KMS-11 (cell line): ENCODE results near the gene RAB6B.
"Not testable (repeated sequence)": the region's sequence is repeated elsewhere in the genome, so short reads cannot be mapped to it uniquely, and the experiment has no call there.

Experiments
- H2AFZ ChIP-seq: fragments of 200-600 bp; sonication (generic); 2 replicates; pipeline ENCODE4 v1.6.1; 2016; ENCODE audit warnings: antibody characterized with exemption, mixed run types, low read depth
- H3K27ac ChIP-seq: fragments of 200-600 bp; sonication (generic); 2 replicates; pipeline ENCODE4 v1.6.1; 2016; ENCODE audit warnings: mild to moderate bottlenecking, mixed run types
- H3K27me3 ChIP-seq: fragments of 200-600 bp; sonication (generic); 2 replicates; pipeline ENCODE4 v1.6.1; 2017; ENCODE audit warnings: mild to moderate bottlenecking, low read depth, mixed run types, moderate library complexity; ENCODE audit not compliant: insufficient read depth
- H3K36me3 ChIP-seq: fragments of 200-600 bp; sonication (generic); 2 replicates; pipeline ENCODE4 v1.6.1; 2017; ENCODE audit warnings: mild to moderate bottlenecking, mixed run types; ENCODE audit not compliant: insufficient read depth
- H3K4me1 ChIP-seq: fragments of 200-600 bp; sonication (generic); 2 replicates; pipeline ENCODE4 v1.6.1; 2016; ENCODE audit warnings: mild to moderate bottlenecking, low read depth, mixed run types; ENCODE audit not compliant: poor library complexity, severe bottlenecking
- H3K4me2 ChIP-seq: fragments of 200-600 bp; sonication (generic); 2 replicates; pipeline ENCODE4 v1.7.0; 2016; ENCODE audit warnings: mild to moderate bottlenecking, mixed run types
- H3K4me3 ChIP-seq: fragments of 200-600 bp; sonication (generic); IDR thresholded peaks from 2 replicates; pipeline ENCODE4 v1.6.1; 2017; ENCODE audit warnings: low read depth, low read length, mixed read lengths; ENCODE audit not compliant: insufficient read depth
- H3K79me2 ChIP-seq: fragments of 200-600 bp; sonication (generic); 2 replicates; pipeline ENCODE4 v1.6.1; 2016; ENCODE audit warnings: low read depth, mixed run types; ENCODE audit not compliant: insufficient read depth
- H3K9ac ChIP-seq: fragments of 200-600 bp; sonication (generic); 2 replicates; pipeline ENCODE4 v1.6.1; 2016; ENCODE audit warnings: mild to moderate bottlenecking, mixed run types
- H4K20me1 ChIP-seq: fragments of 200-600 bp; sonication (generic); 2 replicates; pipeline ENCODE4 v1.6.1; 2016; ENCODE audit warnings: mild to moderate bottlenecking, mixed run types; ENCODE audit not compliant: insufficient read depth
- CTCF ChIP-seq: fragments of 200-600 bp; sonication (generic); conservative IDR thresholded peaks from 2 replicates; pipeline ENCODE4 v1.6.1; 2017; ENCODE audit warnings: low read depth, mild to moderate bottlenecking, antibody characterized with exemption, low read length, moderate library complexity, mixed read lengths

Gene RAB6B

DNA sequence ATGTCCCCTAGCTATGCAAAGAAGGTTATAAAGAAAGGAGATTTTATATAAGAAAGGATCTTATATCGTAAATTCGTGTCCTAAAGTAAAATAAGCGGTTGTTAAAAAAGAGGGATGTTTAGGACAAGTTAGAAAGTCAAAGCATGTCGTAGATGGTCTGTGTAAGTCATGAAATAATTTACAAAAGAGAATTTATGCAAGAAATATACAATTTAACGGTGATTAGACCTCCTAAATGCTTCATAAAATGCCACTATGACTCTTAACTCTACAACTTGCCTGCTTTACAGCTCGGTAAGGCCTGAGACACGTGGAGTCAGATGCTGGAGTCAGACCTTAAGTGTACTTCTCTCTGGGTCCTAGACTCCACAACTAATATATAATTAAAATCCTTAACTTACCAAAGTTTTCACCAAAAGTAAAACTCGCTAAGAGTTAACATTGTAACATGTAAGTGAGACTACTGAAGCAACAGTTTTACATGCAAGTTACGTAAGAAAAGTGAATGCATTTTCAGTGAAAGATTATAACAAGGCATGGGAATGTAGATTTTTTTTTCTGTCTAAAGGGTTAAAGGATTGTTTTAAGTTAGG is 103.4 kb downstream of the RAB6B start:
- Histone ChIP-seq H3K4me1 (no peaks in the 10 kb centered on the region), H3K4me2 (no peak overlapping the region), H3K36me3 (no peaks in the 10 kb centered on the region), H3K79me2 (no peaks in the 10 kb centered on the region), H4K20me1 (no peaks in the 10 kb centered on the region), H3K27me3 (no peaks in the 10 kb centered on the region), H3K4me3 (no peak overlapping the region), H3K9ac (no peak overlapping the region), H3K27ac (no peak overlapping the region), H2AFZ (no peak overlapping the region)
- no peak for TF ChIP-seq CTCF

- Histone ChIP-seq H3K4me2 (no peak overlapping the region), H3K36me3 (no peaks in the 10 kb centered on the region), H3K79me2 (no peaks in the 10 kb centered on the region), H2AFZ (no peak overlapping the region), H3K9ac (no peak overlapping the region), H3K4me3 (no peak overlapping the region), H3K4me1 (no peaks in the 10 kb centered on the region), H3K27me3 (no peaks in the 10 kb centered on the region), H3K27ac (no peak overlapping the region), H4K20me1 (no peaks in the 10 kb centered on the region)
- TF ChIP-seq CTCF: no peak
Measured at GRCh38 chr3:133788024-133788423, 107.7 kb downstream of the RAB6B start.

DNA sequence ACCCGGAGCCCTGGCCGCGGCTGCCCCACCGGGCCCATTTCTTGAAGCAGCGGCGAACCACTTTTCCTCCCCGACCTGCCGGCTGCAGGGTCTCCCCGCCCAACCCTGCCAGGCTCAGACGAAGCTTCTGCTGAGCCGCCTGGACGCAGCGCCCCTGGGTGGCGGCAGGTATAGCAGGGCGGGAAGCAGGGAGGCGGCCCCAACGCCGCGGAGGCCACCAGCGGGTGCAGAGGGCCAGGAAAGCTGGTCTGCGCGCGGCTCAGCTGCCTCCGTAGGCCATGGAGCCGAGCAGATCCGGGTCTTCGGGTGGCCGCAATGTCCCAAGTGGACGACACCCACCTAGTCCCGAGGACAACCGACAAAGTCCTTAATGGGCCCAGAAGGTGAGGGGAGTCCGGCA is 111.9 kb downstream of the RAB6B start:
- no peak overlapping the region for H3K9ac ChIP-seq
- no peaks in the 10 kb centered on the region for H3K4me1 ChIP-seq
- no peak overlapping the region for H3K27ac ChIP-seq
- no peak overlapping the region for H2AFZ ChIP-seq
- no peak overlapping the region for H3K4me3 ChIP-seq
- H3K27me3 ChIP-seq: no peaks in the 10 kb centered on the region
- no peaks in the 10 kb centered on the region for H3K79me2 ChIP-seq
- TF ChIP-seq CTCF: no peak
- H4K20me1 ChIP-seq: no peaks in the 10 kb centered on the region
- H3K4me2 ChIP-seq: no peak overlapping the region
- no peaks in the 10 kb centered on the region for H3K36me3 ChIP-seq

GRCh38 chr3:133782454-133782853 is 113.2 kb downstream of the RAB6B start:
- Histone ChIP-seq H3K4me3 (no peak overlapping the region), H3K4me2 (no peak overlapping the region), H3K4me1 (no peaks in the 10 kb centered on the region), H3K27me3 (no peaks in the 10 kb centered on the region), H2AFZ (no peak overlapping the region), H3K79me2 (no peaks in the 10 kb centered on the region), H3K36me3 (no peaks in the 10 kb centered on the region), H3K9ac (no peak overlapping the region), H3K27ac (no peak overlapping the region), H4K20me1 (no peaks in the 10 kb centered on the region)
- no peak for TF ChIP-seq CTCF

DNA sequence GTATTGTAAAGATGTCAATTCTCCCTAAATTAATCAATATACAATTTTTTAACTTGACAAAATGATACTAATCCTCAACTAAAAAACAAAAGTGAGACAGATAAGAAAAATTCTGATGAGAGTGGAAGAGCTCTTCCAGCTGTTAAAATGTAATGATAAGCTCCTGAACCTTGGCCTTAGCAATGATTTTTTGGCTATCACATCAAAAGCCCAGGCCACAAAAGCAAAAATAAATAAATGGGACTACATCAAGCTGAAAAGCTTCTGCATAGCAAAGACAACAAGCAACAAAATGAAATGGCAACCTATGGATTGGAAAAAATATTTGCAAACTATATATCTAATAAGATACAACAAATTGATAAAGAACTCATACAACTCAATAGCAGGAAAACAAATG is 114.1 kb downstream of the RAB6B start:
- Histone ChIP-seq H3K27me3 (no peaks in the 10 kb centered on the region), H3K27ac (no peak overlapping the region), H3K4me1 (no peaks in the 10 kb centered on the region), H2AFZ (no peak overlapping the region), H4K20me1 (no peaks in the 10 kb centered on the region), H3K79me2 (no peaks in the 10 kb centered on the region), H3K4me2 (no peak overlapping the region), H3K36me3 (no peaks in the 10 kb centered on the region), H3K9ac (no peak overlapping the region), H3K4me3 (no peak overlapping the region)
- no peak for TF ChIP-seq CTCF

DNA sequence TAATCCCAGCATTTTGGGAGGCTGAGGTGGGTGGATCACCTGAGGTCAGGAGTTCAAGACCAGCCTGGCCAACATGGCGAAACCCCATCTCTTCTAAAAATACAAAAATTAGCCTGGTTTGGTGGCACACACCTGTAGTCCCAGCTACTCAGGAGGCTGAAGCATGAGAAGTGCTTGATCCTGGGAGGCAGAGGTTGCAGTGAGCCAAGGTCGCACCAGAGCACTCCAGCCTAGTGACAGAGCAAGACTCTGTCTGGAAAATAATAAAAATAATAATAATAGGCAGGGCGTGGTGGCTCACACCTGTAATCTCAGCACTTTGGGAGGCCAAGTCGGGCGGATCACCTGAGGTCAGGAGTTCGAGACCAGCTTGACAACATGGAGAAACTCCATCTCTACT is 114.9 kb downstream of the RAB6B start:
- not testable (repeated sequence) for H4K20me1 ChIP-seq, H3K79me2 ChIP-seq, H3K9ac ChIP-seq, H3K36me3 ChIP-seq, H3K4me2 ChIP-seq, H3K27me3 ChIP-seq, H2AFZ ChIP-seq, H3K4me1 ChIP-seq, H3K27ac ChIP-seq, H3K4me3 ChIP-seq
